NT2/D1 (cell line): ENCODE results near the gene AP3B1.
"Not testable (repeated sequence)": the region's sequence is repeated elsewhere in the genome, so short reads cannot be mapped to it uniquely, and the experiment has no call there.

Experiments
- SUZ12 ChIP-seq: IDR thresholded peaks from 2 replicates; pipeline ENCODE4 v1.6.1; 2011; ENCODE audit not compliant: insufficient read length, insufficient read depth; ENCODE audit errors: extremely low read depth
- YY1 ChIP-seq: IDR thresholded peaks from 2 replicates; pipeline ENCODE4 v1.6.1; 2011; ENCODE audit not compliant: insufficient read length, insufficient read depth
- ZNF274 ChIP-seq: IDR thresholded peaks from 2 replicates; pipeline ENCODE4 v1.6.1; 2011; ENCODE audit warnings: mild to moderate bottlenecking, low read depth, low read length

DNA sequence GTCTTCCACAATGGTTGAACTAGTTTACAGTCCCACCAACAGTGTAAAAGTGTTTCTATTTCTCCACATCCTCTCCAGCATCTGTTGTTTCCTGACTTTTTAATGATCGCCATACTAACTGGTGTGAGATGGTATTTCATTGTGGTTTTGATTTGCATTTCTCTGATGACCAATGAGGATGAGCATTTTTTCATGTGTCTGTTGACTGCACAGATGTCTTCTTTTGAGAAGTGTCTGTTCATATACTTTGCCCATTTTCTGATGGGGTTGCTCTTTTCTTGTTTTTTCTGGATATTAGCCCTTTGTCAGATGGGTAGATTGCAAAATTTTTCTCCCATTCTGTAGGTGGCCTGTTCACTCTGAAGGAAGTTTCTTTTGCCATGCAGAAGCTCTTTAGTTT, 124.2 kb downstream of the AP3B1 start:
- TF ChIP-seq YY1, ZNF274, SUZ12: not testable (repeated sequence)
